ENCODE measurements around the gene MSRB3. TPM values are rescaled to one million over a fixed set of nuclear protein-coding genes. Genes with fewer than 3 reads are reported as not detected.

MSRB3 gene
- total and polyA plus RNA-seq, 12 donors, result 44.7 to 169 (median 119) TPM

GRCh38 chr12:65305346-65305950 is 27.0 kb downstream of the MSRB3 start:
- H3K4me1 ChIP-seq, result peaks cover 0 to 75% (median 53%) of the 10 kb centered on the region in 9 donors
- no peaks in the 10 kb centered on the region for H3K9me3 ChIP-seq
- peaks cover 0 to 21% (median 0%) of the 10 kb centered on the region in 9 donors for H3K36me3 ChIP-seq
- DNase-seq, result no peak
- WGBS, 2 donors, result 91 to 95% methylated on average over 2 of the region's 2 CpGs
- H3K27ac ChIP-seq, result no peak overlapping the region
- no peaks in the 10 kb centered on the region for H3K27me3 ChIP-seq
- TF ChIP-seq CTCF (IDR thresholded peaks at IDR 0.05), result no peak
- no peak overlapping the region for H3K4me3 ChIP-seq
- intact Hi-C loops (cut with DNase I), result loop anchor here in 1 of 10 donors (10.0 kb wide), 1 partner anchor 779 kb away; no protein-coding TSS in a partner anchor
- no peak for ATAC-seq

- H3K4me1 ChIP-seq, result peaks cover 0 to 64% (median 46%) of the 10 kb centered on the region in 9 donors
- peak in 8 of 9 donors; percentile 11 to 59 (median 49) for TF ChIP-seq CTCF (IDR thresholded peaks at IDR 0.05)
- H3K36me3 ChIP-seq, result peaks cover 0 to 27% (median 0%) of the 10 kb centered on the region in 9 donors
- peak; percentile 77 to 95 (median 92) for ATAC-seq
- DNase-seq, result peak; percentile 54 to 67
- no peaks in the 10 kb centered on the region for H3K27me3 ChIP-seq
- WGBS, 2 donors, result 23 to 32% methylated on average over 6 of the region's 6 CpGs
- peak overlapping the region in 7 of 10 donors; percentile 3 to 58 (median 34) for H3K27ac ChIP-seq
- intact Hi-C loops (cut with DNase I), result loop anchor here in 1 of 10 donors (10.0 kb wide), 1 partner anchor 778 kb away; no protein-coding TSS in a partner anchor
- no peaks in the 10 kb centered on the region for H3K9me3 ChIP-seq
- no peak overlapping the region for H3K4me3 ChIP-seq
Measured at GRCh38 chr12:65306366-65307168, 28.1 kb downstream of the MSRB3 start.

GRCh38 chr12:65307169-65307501 is 28.7 kb downstream of the MSRB3 start:
- 38 to 46% methylated on average over 3 of the region's 3 CpGs for WGBS, 2 donors
- no peaks in the 10 kb centered on the region for H3K9me3 ChIP-seq
- H3K36me3 ChIP-seq, result peaks cover 0 to 27% (median 0%) of the 10 kb centered on the region in 9 donors
- DNase-seq (no peak), ATAC-seq (no peak)
- TF ChIP-seq CTCF (IDR thresholded peaks at IDR 0.05), result no peak
- H3K4me3 ChIP-seq, result no peak overlapping the region
- no peaks in the 10 kb centered on the region for H3K27me3 ChIP-seq
- H3K4me1 ChIP-seq, result peaks cover 0 to 59% (median 43%) of the 10 kb centered on the region in 9 donors
- intact Hi-C loops (cut with DNase I), result loop anchor here in 1 of 10 donors (10.0 kb wide), 1 partner anchor 778 kb away; no protein-coding TSS in a partner anchor
- H3K27ac ChIP-seq, result peak overlapping the region in 7 of 10 donors; percentile 3 to 58 (median 34)

GRCh38 chr12:65308006-65308405 is 29.5 kb downstream of the MSRB3 start:
- WGBS, 2 donors, result 37 to 43% methylated on average over 4 of the region's 4 CpGs
- H3K27ac ChIP-seq, result peak overlapping the region in 3 of 10 donors; percentile 17 to 49 (median 27)
- H3K4me1 ChIP-seq, result peaks cover 0 to 50% (median 35%) of the 10 kb centered on the region in 9 donors
- ATAC-seq, result peak in 3 of 8 donors; percentile 4 to 39 (median 25)
- no peaks in the 10 kb centered on the region for H3K27me3 ChIP-seq
- TF ChIP-seq CTCF (IDR thresholded peaks at IDR 0.05), result no peak
- no peaks in the 10 kb centered on the region for H3K9me3 ChIP-seq
- H3K36me3 ChIP-seq, result peaks cover 0 to 27% (median 0%) of the 10 kb centered on the region in 9 donors
- intact Hi-C loops (cut with DNase I), result loop anchor here in 2 of 10 donors (1.0 to 10.0 kb wide), 2 partner anchors 19 to 777 kb away; no protein-coding TSS in a partner anchor
- DNase-seq, result no peak
- no peak overlapping the region for H3K4me3 ChIP-seq
